IPS DF 6.9 (cell line): ENCODE measurements around the gene OTUD7B.
"Not testable (repeated sequence)": the region's sequence is repeated elsewhere in the genome, so short reads cannot be mapped to it uniquely, and the experiment has no call there.

Experiments
- DNase-seq: peaks from one replicate; pipeline ENCODE4 v3.0.0-alpha.2; 2013; ENCODE audit warnings: low read depth, low spot score
- H3K27ac ChIP-seq: one replicate; pipeline ENCODE4 v1.5.1; 2013; ENCODE audit warnings: low read length, control low read depth
- H3K27me3 ChIP-seq: 2 replicates; pipeline ENCODE4 v1.6.1; 2013; ENCODE audit warnings: mild to moderate bottlenecking, low read length; ENCODE audit not compliant: control insufficient read depth, insufficient read depth
- H3K36me3 ChIP-seq: 2 replicates; pipeline ENCODE4 v1.6.1; 2013; ENCODE audit warnings: low read length; ENCODE audit not compliant: control insufficient read depth, insufficient read depth
- H3K4me1 ChIP-seq: 2 replicates; pipeline ENCODE4 v1.6.1; 2013; ENCODE audit warnings: low read length; ENCODE audit not compliant: control insufficient read depth, insufficient read depth
- H3K4me3 ChIP-seq: 2 replicates; pipeline ENCODE4 v1.5.1; 2013; ENCODE audit warnings: mild to moderate bottlenecking, low read length
- H3K9me3 ChIP-seq: 2 replicates; pipeline ENCODE4 v1.6.1; 2013; ENCODE audit warnings: low read length, inconsistent platforms; ENCODE audit not compliant: control insufficient read depth, insufficient read depth
- WGBS: extraction: QIAGEN DNeasy Blood & Tissue Kit; methylation state at CpG from one replicate; pipeline ENCODE4 v1.1.7; 2013; ENCODE audit warnings: mixed read lengths, missing lambda C conversion rate; ENCODE audit not compliant: insufficient read length, insufficient coverage; 5-methylcytosine and 5-hydroxymethylcytosine counted together

The OTUD7B gene

DNA sequence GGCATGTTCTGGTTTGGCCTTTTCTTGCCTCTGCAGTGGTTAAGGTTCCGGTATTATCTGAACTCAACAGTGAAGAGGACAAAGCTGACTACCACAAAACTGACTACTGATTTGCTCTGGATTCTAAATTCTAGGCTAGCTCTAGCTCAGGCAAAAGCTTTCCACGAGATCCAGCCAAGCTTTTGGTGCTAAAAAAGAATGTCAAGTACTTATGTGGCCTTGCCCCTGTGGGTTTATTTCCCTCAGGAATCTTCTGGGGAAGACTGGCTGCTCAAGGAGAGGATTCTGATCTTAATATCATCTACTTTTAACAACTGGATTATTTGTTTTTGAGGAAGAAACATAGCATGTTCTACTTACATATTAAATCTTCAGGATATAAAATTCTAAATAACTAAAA is 47.8 kb downstream of the OTUD7B start:
- H3K4me1 ChIP-seq, result no peaks in the 10 kb centered on the region
- peaks cover 21% of the 10 kb centered on the region for H3K36me3 ChIP-seq
- WGBS, result no CpG with 5 or more reads among the region's 2 CpGs
- no peak overlapping the region for H3K4me3 ChIP-seq
- no peak for DNase-seq
- H3K27ac ChIP-seq, result no peak overlapping the region
- peaks cover 2% of the 10 kb centered on the region; the same call in 1 of the 2 replicates for H3K9me3 ChIP-seq
- H3K27me3 ChIP-seq, result no peaks in the 10 kb centered on the region

DNA sequence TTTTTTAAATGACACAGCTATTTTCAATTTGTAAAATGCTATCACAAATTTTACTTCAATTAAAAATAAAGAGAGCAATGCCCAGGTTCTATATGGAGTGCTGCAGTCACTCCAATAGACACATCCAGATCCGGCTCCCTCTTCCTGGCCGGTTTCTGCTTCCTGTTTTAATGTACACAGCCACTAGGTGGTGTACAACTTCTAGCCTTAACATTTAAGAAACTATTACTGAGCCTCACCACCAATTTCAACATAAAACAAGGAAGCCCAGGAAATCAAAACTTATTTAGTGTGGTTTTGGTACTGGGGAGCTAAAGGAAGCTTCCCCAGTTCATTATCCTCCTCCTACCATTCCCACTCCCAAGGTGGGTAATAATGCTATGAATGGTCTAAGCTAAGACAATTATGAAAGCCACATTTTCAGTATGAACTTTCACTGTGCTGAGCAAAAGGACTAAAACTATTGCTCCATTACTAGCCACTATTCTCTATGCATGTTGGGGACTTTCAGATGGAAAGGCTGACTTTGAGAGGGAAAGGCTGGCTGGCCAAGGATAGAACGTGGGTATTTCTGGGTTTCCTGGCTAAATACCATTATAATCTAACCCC is 48.4 kb downstream of the OTUD7B start:
- no peak overlapping the region for H3K27ac ChIP-seq
- WGBS, result no CpG with 5 or more reads among the region's 3 CpGs

DNA sequence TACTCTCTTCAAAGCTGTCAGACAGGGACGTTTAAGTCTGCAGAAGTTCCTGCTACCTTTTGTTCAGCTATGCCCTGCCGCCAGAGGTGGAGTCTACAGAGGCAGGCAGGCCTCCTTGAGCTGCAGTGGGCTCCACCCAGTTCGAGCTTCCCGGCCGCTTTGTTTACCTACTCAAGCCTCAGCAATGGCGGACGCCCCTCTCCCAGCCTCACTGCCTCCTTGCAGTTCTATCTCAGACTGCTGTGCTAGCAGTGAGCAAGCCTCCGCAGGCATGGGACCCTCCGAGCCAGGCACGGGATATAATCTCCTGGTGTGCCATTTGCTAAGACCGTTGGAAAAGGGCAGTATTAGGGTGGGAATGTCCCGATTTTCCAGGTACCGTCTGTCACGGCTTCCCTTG is 53.0 kb downstream of the OTUD7B start:
- peaks cover 12% of the 10 kb centered on the region for H3K36me3 ChIP-seq
- WGBS, result no CpG with 5 or more reads among the region's 14 CpGs
- not testable (repeated sequence) for H3K9me3 ChIP-seq, H3K4me3 ChIP-seq, H3K27me3 ChIP-seq, DNase-seq, H3K27ac ChIP-seq, H3K4me1 ChIP-seq

More for the DNA sequence above, 48.4 kb downstream of the OTUD7B start:
- Histone ChIP-seq H3K27me3 (no peaks in the 10 kb centered on the region), H3K4me1 (no peaks in the 10 kb centered on the region), H3K36me3 (peaks cover 23% of the 10 kb centered on the region), H3K4me3 (no peak overlapping the region), H3K9me3 (peaks cover 4% of the 10 kb centered on the region; the same call in 1 of the 2 replicates)
- DNase-seq, result no peak

DNA sequence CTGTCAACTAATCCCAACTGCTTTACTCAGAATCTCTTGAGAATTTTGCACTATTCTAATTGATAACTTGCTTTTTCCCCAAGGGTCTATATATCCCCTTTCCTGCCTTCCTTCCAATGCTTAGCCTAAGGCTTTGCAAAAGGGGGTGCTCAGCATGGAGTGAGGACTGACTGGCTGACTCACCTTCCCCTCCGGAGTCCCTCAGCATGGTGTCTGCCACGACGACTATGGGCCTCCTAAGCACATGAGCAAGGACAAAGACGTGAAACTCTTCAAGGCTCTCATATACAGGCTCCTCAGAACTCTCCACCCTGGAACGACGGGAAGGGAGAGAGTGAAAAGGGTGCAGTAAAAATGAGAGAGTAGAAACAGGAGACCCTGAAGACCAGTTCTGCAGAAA is 60.6 kb downstream of the OTUD7B start:
- Histone ChIP-seq H3K36me3 (peaks cover 6% of the 10 kb centered on the region; the same call in 1 of the 2 replicates), H3K27me3 (no peaks in the 10 kb centered on the region), H3K4me3 (no peak overlapping the region), H3K9me3 (no peaks in the 10 kb centered on the region), H3K27ac (no peak overlapping the region), H3K4me1 (no peaks in the 10 kb centered on the region)
- DNase-seq, result no peak
- whole genome bisulfite sequencing, result no CpG with 5 or more reads among the region's 6 CpGs

DNA sequence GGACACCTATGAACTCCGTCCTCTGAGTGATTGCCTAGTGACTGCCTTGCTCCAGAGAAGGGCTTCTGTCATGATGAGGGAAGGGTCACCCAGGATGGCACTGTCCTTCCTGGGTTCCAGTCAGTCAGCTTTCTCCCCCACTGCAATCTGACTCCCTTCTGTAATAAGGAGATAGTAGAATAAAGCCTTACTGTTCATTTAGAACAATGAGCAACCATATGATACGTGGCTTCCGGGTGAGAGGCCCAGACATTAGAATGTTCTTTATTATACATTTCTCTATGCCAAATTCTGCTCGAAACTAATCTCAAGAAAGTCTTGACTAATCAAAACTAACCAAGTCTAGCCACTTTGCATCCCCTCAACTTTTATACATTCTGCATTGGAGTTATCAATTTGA is 65.3 kb downstream of the OTUD7B start:
- Histone ChIP-seq H3K9me3 (no peaks in the 10 kb centered on the region), H3K27ac (no peak overlapping the region), H3K4me3 (no peak overlapping the region), H3K27me3 (no peaks in the 10 kb centered on the region), H3K36me3 (peaks cover 7% of the 10 kb centered on the region; the same call in 1 of the 2 replicates), H3K4me1 (no peaks in the 10 kb centered on the region)
- no peak for DNase-seq
- WGBS, result no CpG with 5 or more reads among the region's 4 CpGs

DNA sequence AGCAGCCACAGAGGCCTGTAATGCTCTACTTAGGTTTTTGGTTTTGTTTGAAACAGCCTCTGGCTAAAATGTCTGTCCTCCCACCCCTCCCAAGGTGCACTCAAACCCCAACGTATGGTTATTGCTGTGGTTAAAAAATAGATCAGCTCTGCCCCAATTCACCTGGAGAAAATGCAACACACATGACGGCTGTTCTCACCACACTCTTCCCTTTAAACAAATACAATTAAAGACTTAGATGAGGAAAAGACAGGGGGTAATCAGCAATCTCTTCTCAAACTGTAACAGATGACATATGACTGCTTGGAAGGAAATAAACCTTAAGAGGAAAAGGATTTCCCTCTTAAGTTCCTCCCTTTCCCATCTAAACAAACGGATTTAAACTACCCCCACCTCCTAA is 67.6 kb downstream of the OTUD7B start:
- peaks cover 1% of the 10 kb centered on the region; the same call in 1 of the 2 replicates for H3K4me1 ChIP-seq
- H3K9me3 ChIP-seq, result no peaks in the 10 kb centered on the region
- WGBS, result no CpG with 5 or more reads among the region's 3 CpGs
- no peak overlapping the region for H3K27ac ChIP-seq
- H3K27me3 ChIP-seq, result no peaks in the 10 kb centered on the region
- no peak for DNase-seq
- H3K4me3 ChIP-seq, result no peak overlapping the region
- peaks cover 3% of the 10 kb centered on the region; the same call in 1 of the 2 replicates for H3K36me3 ChIP-seq

DNA sequence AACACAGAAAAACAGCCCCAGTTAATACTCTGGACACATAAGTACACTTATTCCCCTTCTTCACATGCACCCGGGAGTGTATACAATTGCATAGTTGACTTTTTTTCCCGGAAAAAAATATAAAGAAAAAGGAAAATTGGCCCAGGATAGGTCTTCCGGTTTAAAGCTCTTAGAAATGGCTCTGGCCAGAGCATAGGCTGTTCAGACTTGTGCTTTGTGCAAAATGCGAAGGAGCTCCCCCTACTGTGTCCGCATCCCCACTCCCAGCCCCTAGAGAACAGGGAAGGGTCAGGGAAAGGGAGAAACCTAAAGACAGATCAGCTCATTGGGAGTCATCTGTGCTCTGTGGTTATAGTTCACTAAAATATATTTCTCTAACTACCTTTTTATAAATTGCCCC is 68.3 kb downstream of the OTUD7B start:
- no peak overlapping the region for H3K4me3 ChIP-seq
- peaks cover 3% of the 10 kb centered on the region; the same call in 1 of the 2 replicates for H3K4me1 ChIP-seq
- WGBS, result no CpG with 5 or more reads among the region's 5 CpGs
- H3K9me3 ChIP-seq, result no peaks in the 10 kb centered on the region
- no peaks in the 10 kb centered on the region for H3K27me3 ChIP-seq
- no peak for DNase-seq
- H3K27ac ChIP-seq, result no peak overlapping the region
- peaks cover 3% of the 10 kb centered on the region; the same call in 1 of the 2 replicates for H3K36me3 ChIP-seq

DNA sequence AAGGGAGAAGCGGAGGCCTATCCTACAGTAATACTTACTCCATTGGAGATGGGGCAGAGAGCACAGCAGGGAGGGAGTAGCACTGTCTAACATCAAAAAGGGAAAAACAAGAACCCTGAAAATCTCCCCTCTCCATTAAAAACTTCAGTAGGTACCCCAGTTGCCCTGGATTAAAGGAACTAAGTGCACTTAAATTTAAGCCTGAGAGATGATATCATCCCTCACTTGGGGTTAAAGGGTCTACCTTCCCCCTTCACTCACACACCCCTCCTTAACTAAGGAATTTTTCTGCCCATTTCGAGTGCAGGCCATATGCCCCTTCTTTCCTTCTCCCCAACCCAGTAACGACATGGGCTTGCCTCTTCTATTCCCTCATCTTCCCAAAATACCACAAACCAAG is 70.1 kb downstream of the OTUD7B start:
- no peak for DNase-seq
- no CpG with 5 or more reads among the region's 3 CpGs for WGBS
- no peak overlapping the region for H3K27ac ChIP-seq
- no peaks in the 10 kb centered on the region for H3K9me3 ChIP-seq
- peaks cover 3% of the 10 kb centered on the region; the same call in 1 of the 2 replicates for H3K4me1 ChIP-seq
- H3K27me3 ChIP-seq, result no peaks in the 10 kb centered on the region
- no peak overlapping the region for H3K4me3 ChIP-seq
- H3K36me3 ChIP-seq, result peaks cover 3% of the 10 kb centered on the region; the same call in 1 of the 2 replicates

DNA sequence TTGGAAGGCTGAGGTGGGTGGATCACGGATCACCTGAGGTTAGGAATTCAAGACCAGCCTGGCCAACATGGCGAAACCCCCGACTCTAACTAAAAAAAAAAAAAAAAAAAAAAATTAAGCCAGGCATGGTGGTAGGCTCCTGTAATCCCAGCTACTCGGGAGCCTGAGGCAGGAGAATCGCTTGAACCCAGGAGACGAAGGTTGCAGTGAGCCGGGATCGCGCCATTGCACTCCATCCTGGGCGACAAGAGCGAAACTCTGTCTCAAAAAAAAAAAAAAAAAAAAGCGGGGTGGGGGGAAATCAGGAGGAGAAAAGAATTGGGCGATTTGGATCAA is 71.9 kb downstream of the OTUD7B start:
- H3K36me3 ChIP-seq, H3K4me3 ChIP-seq, DNase-seq, H3K9me3 ChIP-seq, H3K27me3 ChIP-seq, H3K4me1 ChIP-seq, H3K27ac ChIP-seq: not testable (repeated sequence)
- WGBS, result no CpG with 5 or more reads among the region's 13 CpGs

DNA sequence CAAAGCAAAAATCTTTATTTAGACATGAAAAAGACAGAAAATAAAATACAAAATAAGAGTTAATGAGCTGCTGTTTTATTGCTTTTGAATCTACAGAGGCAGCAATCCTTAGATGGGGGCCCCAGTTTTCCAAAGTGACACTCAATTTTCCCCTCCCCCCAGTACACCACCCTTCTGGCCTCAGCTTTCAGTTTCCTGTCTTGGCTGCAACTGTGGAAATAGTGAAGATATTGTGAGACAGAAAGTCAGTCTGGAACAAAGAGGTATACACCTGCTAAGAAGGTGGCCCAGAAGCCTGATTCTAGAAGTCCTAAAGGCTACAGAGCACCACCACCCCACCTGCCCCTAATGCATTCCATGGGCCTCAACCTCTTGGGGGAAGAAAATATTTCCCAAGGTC is 72.8 kb downstream of the OTUD7B start:
- no peak overlapping the region for H3K27ac ChIP-seq
- DNase-seq, result no peak
- H3K27me3 ChIP-seq, result no peaks in the 10 kb centered on the region
- H3K4me3 ChIP-seq, result no peak overlapping the region
- H3K36me3 ChIP-seq, result no peaks in the 10 kb centered on the region
- no peaks in the 10 kb centered on the region for H3K9me3 ChIP-seq
- H3K4me1 ChIP-seq, result peaks cover 3% of the 10 kb centered on the region; the same call in 1 of the 2 replicates

DNA sequence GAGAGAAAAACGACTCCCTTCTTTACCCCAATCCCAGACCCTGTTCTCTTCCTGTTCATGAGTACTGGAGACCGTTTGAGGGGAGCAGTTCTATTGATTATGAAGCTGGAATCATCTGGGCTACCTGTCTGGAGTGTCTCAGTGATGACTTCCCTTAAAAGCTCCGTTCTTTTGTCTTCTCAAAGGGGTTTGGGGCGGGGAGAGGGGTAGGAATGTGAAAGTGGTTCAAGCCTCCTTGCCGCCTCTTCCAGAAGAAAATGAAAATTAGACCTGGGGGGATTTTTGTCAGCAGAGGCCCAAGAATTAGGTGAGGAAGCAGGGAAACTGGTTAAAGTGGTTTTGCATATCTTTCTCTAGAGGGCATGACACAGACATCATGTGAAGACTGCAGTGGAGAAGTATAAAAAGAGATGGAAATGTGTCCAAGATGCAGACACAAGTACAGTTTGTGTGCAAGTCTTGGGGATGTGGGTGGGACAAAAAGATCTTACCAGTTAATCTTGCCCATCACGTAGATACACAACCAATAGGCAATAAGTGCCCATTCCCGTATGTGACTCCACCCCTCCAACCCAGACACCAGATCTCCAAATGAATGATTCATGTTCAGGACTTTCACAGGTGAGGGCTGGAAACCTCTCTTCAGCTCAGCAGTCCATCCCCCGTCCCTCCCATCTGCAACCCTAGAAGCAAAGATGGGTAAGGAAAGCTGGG is 73.4 kb downstream of the OTUD7B start:
- Histone ChIP-seq H3K27ac (no peak overlapping the region), H3K36me3 (no peaks in the 10 kb centered on the region), H3K9me3 (no peaks in the 10 kb centered on the region), H3K27me3 (no peaks in the 10 kb centered on the region), H3K4me1 (peaks cover 3% of the 10 kb centered on the region; the same call in 1 of the 2 replicates), H3K4me3 (peak overlapping the region; percentile 31; the same call in 1 of the 2 replicates)
- no CpG with 5 or more reads among the region's 8 CpGs for WGBS
- DNase-seq, result no peak
